Spinal cord (tissue), 10 donors: Measurements from ENCODE around the gene MYH11. TPM values are rescaled to one million over a fixed set of nuclear protein-coding genes. Genes with fewer than 3 reads are reported as not detected.

Experiments
- DNase-seq, 6 donors: peaks; one replicate each; pipeline versions ENCODE4 v3.0.0 to v3.0.0-alpha.2; 2013 to 2015; ENCODE audit warnings: low spot score in 6 of 6, low read depth in 4 of 6
- H3K27ac ChIP-seq: one replicate; pipeline ENCODE4 v1.5.1; 2013; ENCODE audit warnings: low read depth, low read length, control low read depth
- H3K27me3 ChIP-seq: one replicate; pipeline ENCODE4 v1.6.1; 2013; ENCODE audit warnings: low read length; ENCODE audit not compliant: control insufficient read depth, insufficient read depth
- H3K36me3 ChIP-seq: one replicate; pipeline ENCODE4 v1.6.1; 2013; ENCODE audit warnings: low read length; ENCODE audit not compliant: control insufficient read depth, insufficient read depth
- H3K4me1 ChIP-seq: one replicate; pipeline ENCODE4 v1.6.1; 2013; ENCODE audit warnings: low read length; ENCODE audit not compliant: control insufficient read depth, insufficient read depth
- H3K4me3 ChIP-seq: one replicate; pipeline ENCODE4 v1.5.1; 2013; ENCODE audit warnings: low read depth, low read length, control low read depth
- H3K9me3 ChIP-seq: one replicate; pipeline ENCODE4 v1.6.1; 2013; ENCODE audit warnings: low read length; ENCODE audit not compliant: control insufficient read depth, insufficient read depth
- WGBS: methylation state at CpG from one replicate; pipeline ENCODE4 v1.1.5; 2013; ENCODE audit warnings: missing lambda C conversion rate; ENCODE audit not compliant: insufficient coverage; 5-methylcytosine and 5-hydroxymethylcytosine counted together
- polyA plus RNA-seq, 2 donors: library from polyadenylated mRNA; unstranded; fragments of 120-200 nt; gene quantifications; one replicate each; pipeline ENCODE4 v1.2.1, GENCODE V29; 2013; ENCODE audit not compliant: insufficient read length in 2 of 2
- total RNA-seq, 2 donors: library from RNA; depleted of rRNA in 1 of 2; stranded (reverse); fragments of 120-200 nt in 1 of 2; fragments of >200 nt in 1 of 2; gene quantifications; one replicate each; pipeline versions ENCODE4 v1.2.3 to v1.2.4, GENCODE V29; 2013 to 2014
- donor health status: healthy.

The MYH11 gene
- total and polyA plus RNA-seq, 4 donors, result 0.93 to 10.6 (median 3.5) TPM

DNA sequence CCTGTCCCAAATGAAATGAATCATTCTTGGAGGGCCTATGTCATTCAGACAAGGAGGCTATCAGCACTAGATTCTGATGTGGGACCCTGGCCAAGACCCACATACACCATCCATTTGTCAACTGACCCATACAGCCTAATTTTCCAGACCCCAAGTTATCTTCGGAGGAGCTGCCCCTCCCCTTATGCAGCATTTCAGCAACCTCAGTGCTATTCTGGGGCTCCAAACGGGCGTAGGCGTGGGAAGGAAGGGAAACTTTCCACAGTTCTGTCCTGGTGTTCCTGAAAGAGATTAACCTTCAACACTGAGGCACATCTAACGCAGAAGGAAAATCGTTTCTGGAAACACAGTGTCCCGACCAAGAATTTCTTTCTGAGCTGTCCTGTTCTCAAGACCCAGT is 86.7 kb downstream of the MYH11 start:
- DNase-seq, result no peak
- H3K27ac ChIP-seq, result no peak overlapping the region

DNA sequence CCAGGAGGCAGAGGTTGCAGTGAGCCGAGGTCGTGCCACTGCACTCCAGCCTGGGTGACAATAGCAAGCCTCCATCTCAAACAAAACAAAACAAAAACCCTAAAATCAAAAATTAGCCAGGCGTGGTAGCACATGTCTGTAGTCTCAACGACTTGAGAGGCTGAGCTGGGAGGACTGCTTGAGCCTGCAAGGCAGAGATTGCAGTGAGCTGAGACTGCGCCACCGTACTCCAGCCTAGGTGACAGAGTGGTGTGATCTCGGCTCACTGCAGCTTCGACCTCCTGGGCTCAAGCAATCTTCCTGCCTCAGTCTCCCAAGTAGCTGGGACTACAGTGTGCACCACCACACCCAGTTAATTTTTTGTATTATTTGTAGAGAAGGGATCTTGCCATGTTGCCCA is 87.6 kb downstream of the MYH11 start:
- Histone ChIP-seq H3K4me1 (peaks cover 4% of the 10 kb centered on the region), H3K9me3 (peaks cover 3% of the 10 kb centered on the region), H3K27me3 (no peaks in the 10 kb centered on the region), H3K4me3 (no peak overlapping the region), H3K36me3 (no peaks in the 10 kb centered on the region), H3K27ac (no peak overlapping the region)
- DNase-seq, result no peak
- 65% methylated on average over 6 of the region's 8 CpGs for WGBS

More for the DNA sequence above, 86.7 kb downstream of the MYH11 start:
- 83% methylated on average over 2 of the region's 7 CpGs for WGBS
- Histone ChIP-seq H3K27me3 (no peaks in the 10 kb centered on the region), H3K36me3 (no peaks in the 10 kb centered on the region), H3K4me3 (no peak overlapping the region), H3K9me3 (peaks cover 3% of the 10 kb centered on the region), H3K4me1 (peaks cover 4% of the 10 kb centered on the region)

GRCh38 chr16:15768201-15768600 is 88.6 kb downstream of the MYH11 start:
- WGBS, result 100% methylated on average over 2 of the region's 4 CpGs
- Histone ChIP-seq H3K27ac (no peak overlapping the region), H3K4me3 (no peak overlapping the region), H3K27me3 (no peaks in the 10 kb centered on the region), H3K36me3 (no peaks in the 10 kb centered on the region), H3K4me1 (peaks cover 4% of the 10 kb centered on the region), H3K9me3 (peaks cover 3% of the 10 kb centered on the region)
- DNase-seq, result no peak

- H3K36me3 ChIP-seq, result no peaks in the 10 kb centered on the region
- no peaks in the 10 kb centered on the region for H3K27me3 ChIP-seq
- no peak overlapping the region for H3K27ac ChIP-seq
- WGBS, result 100% methylated on average over 3 of the region's 5 CpGs
- peaks cover 4% of the 10 kb centered on the region for H3K4me1 ChIP-seq
- peaks cover 3% of the 10 kb centered on the region for H3K9me3 ChIP-seq
- DNase-seq, result no peak
- H3K4me3 ChIP-seq, result no peak overlapping the region
These were observed 89.9 kb downstream of the MYH11 start for GRCh38 chr16:15766918-15767317.

- WGBS, result 42% methylated on average over 3 of the region's 3 CpGs
- peaks cover 4% of the 10 kb centered on the region for H3K4me1 ChIP-seq
- peaks cover 3% of the 10 kb centered on the region for H3K9me3 ChIP-seq
- peak in 5 of 6 donors; percentile 6 to 70 (median 17) for DNase-seq
- H3K27me3 ChIP-seq, result no peaks in the 10 kb centered on the region
- no peaks in the 10 kb centered on the region for H3K36me3 ChIP-seq
- no peak overlapping the region for H3K27ac ChIP-seq
- no peak overlapping the region for H3K4me3 ChIP-seq
These were observed 90.9 kb downstream of the MYH11 start for GRCh38 chr16:15765880-15766279.

- Histone ChIP-seq H3K36me3 (no peaks in the 10 kb centered on the region), H3K4me1 (peaks cover 4% of the 10 kb centered on the region), H3K27me3 (no peaks in the 10 kb centered on the region), H3K9me3 (peaks cover 3% of the 10 kb centered on the region), H3K4me3 (no peak overlapping the region), H3K27ac (no peak overlapping the region)
- 92% methylated on average over 4 of the region's 4 CpGs for WGBS
- DNase-seq, result no peak
These were observed 91.7 kb downstream of the MYH11 start for GRCh38 chr16:15765116-15765515.

DNA sequence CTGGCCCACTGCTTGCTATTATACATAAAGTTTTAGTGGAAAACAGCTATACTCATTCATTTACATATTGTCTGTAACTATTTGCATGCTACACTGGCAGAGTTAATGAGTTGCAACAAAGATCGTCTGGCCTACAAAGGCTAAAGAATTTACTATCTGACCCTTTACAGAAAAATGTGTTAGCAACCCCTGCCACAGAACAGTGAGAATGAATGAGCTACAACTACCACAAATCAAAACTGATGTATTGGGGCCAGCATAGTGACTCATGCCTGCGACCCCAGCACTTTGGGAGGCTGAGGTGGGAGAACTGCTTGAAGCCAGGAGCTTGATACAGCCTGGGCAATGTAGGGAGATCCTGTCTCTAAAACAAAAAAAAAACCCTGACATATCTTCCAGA is 92.7 kb downstream of the MYH11 start:
- H3K27ac ChIP-seq, result no peak overlapping the region
- no peaks in the 10 kb centered on the region for H3K27me3 ChIP-seq
- H3K9me3 ChIP-seq, result peaks cover 3% of the 10 kb centered on the region
- peaks cover 4% of the 10 kb centered on the region for H3K4me1 ChIP-seq
- H3K4me3 ChIP-seq, result no peak overlapping the region
- no peak for DNase-seq
- no peaks in the 10 kb centered on the region for H3K36me3 ChIP-seq
- no CpG with 5 or more reads among the region's 2 CpGs for WGBS

- no peak for DNase-seq
- Histone ChIP-seq H3K36me3 (no peaks in the 10 kb centered on the region), H3K4me3 (no peak overlapping the region), H3K27ac (no peak overlapping the region), H3K9me3 (no peaks in the 10 kb centered on the region), H3K27me3 (no peaks in the 10 kb centered on the region), H3K4me1 (no peaks in the 10 kb centered on the region)
- 86% methylated on average over 1 of the region's 1 CpG for whole genome bisulfite sequencing
These were observed 96.7 kb downstream of the MYH11 start for GRCh38 chr16:15760129-15760528.

DNA sequence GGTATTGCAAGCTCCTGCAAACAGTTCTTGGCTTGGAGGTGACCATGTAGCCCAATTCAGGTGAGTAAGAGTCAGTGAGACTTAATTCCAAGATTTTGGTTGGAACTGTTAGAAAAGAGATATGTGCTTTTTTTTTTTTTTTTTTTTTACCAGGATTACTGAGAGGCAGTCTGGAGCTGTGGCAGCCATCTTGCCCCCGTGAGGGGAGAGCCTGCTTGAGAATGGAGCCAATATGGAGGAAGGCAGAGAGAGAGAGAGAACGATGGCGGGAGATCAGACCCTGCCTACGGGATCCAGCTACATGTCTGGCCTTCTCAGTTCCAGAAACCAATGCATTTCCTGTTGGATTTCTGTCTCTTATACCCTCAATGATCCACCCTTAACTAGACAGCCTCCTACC is 97.8 kb downstream of the MYH11 start:
- DNase-seq, result no peak
- H3K36me3 ChIP-seq, result no peaks in the 10 kb centered on the region
- H3K27me3 ChIP-seq, result no peaks in the 10 kb centered on the region
- no peak overlapping the region for H3K27ac ChIP-seq
- no peak overlapping the region for H3K4me3 ChIP-seq
- no peaks in the 10 kb centered on the region for H3K4me1 ChIP-seq
- H3K9me3 ChIP-seq, result no peaks in the 10 kb centered on the region
- WGBS, result 93% methylated on average over 2 of the region's 4 CpGs

GRCh38 chr16:15757630-15758251 is 99.1 kb downstream of the MYH11 start:
- Histone ChIP-seq H3K4me3 (no peak overlapping the region), H3K4me1 (no peaks in the 10 kb centered on the region), H3K27me3 (no peaks in the 10 kb centered on the region), H3K36me3 (no peaks in the 10 kb centered on the region), H3K9me3 (no peaks in the 10 kb centered on the region), H3K27ac (no peak overlapping the region)
- no peak for DNase-seq
- WGBS, result 92% methylated on average over 23 of the region's 23 CpGs
